Astrocyte (in vitro differentiated cells and primary cell): ENCODE data around the gene PEX5L.

ENCODE experiments used
- EZH2 ChIP-seq: IDR thresholded peaks from 2 replicates; pipeline ENCODE4 v1.6.1; 2012; ENCODE audit warnings: mild to moderate bottlenecking, low read length, inconsistent platforms; ENCODE audit not compliant: insufficient read depth
- TF ChIP-seq, protein P1 (sequence below): IDR thresholded peaks from 2 replicates; pipeline ENCODE4 v1.5.1; 2011; ENCODE audit warnings: low read depth, mild to moderate bottlenecking, inconsistent platforms, low read length, moderate library complexity; ENCODE audit not compliant: insufficient read depth

DNA sequence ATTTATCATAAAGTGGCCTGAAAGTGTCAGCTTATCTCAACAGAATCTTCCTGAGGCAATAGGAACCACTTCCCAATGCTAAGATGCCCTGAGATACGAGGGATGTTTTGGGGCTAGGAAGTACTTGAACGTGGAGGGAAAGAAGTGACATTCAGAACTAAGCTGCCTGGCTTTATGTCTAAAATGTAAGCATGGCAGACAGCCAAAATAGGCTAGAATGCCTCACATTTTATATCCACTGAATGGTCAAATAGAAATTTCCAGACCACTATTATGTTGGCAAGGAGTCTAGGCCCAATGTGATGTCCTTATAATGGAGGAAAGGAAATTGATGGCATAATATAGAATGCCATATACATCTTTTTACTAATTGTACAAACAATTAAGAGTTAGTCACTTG lies 154.9 kb downstream of the PEX5L start:
- no peak for TF ChIP-seq EZH2
- TF ChIP-seq, protein P1, sequence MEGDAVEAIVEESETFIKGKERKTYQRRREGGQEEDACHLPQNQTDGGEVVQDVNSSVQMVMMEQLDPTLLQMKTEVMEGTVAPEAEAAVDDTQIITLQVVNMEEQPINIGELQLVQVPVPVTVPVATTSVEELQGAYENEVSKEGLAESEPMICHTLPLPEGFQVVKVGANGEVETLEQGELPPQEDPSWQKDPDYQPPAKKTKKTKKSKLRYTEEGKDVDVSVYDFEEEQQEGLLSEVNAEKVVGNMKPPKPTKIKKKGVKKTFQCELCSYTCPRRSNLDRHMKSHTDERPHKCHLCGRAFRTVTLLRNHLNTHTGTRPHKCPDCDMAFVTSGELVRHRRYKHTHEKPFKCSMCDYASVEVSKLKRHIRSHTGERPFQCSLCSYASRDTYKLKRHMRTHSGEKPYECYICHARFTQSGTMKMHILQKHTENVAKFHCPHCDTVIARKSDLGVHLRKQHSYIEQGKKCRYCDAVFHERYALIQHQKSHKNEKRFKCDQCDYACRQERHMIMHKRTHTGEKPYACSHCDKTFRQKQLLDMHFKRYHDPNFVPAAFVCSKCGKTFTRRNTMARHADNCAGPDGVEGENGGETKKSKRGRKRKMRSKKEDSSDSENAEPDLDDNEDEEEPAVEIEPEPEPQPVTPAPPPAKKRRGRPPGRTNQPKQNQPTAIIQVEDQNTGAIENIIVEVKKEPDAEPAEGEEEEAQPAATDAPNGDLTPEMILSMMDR = no peak
